Stimulated activated naive CD4-positive, alpha-beta T cell (primary cell): ENCODE results near the gene TRIP13.
"Not testable (repeated sequence)": the region's sequence is repeated elsewhere in the genome, so short reads cannot be mapped to it uniquely, and the experiment has no call there.

Experiments used
- DNase-seq, 6 experiments: peaks; one replicate each; lab custom pipeline; 2025; lab: John Stamatoyannopoulos, UW

Gene TRIP13

DNA sequence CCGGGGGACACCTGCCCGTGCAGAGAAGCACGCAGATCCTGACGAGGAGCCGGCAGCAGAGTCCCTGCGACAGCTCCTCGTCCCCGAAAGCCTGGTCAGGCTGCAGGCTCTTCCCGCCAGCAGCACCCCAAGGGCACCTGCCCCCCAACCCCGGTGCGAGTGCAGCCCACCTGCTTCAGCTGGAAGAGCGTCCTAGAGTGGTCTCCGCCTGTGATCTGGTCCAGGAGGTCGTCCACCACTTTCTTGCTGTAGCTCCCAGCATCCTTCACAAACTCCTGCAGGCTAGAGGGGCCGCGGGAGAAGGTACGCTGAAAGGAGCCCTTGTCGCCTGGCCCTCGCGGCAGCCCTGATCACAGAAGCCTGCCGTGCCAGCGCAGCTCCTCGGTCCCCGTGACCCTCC lies 16.8 kb upstream of the TRIP13 start:
- DNase-seq: no peak

DNA sequence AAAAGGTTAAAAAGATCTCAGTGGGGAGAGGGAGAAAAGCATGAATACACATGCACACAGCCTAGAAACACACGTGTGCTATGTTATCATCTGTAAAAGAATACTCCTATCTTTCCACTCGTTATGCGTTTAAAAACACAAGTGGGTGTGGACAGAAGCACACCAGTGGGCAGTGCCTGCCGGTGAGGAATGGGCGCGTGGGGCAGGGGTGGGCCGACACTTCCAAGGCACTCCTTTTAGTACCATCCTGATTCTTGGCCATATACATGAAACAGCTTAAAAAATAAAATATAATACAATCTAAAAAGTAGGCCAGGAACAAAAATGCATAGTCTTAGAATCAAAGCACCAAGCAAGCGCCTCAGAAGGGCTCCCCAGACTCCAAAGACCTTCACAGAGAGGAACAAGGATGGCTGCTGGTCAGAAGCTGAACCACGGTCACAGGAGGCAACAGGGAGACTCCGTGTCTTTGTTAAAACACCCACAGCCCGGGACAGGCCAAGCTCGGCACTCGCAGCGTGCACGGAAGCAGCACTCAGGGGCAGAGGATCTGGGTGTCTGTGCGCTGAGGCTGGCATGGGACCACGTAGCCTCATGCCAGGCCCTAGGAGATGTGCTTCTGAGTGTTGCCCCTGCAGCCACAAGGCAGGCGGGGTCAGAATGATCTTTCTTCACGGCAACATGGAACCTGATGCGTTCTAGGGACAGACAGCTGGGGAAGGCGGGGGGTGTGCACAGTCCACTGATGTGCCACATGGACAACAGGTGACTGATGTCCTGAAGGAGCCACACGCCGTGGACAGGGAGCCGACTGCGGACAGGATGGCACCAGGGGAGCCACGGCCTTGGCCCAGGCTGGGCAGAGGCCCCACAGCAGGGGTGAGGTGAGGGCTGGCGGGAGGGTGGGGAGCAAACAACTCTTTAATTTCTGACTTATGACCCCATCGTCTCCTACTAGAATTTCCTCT lies 16.0 kb upstream of the TRIP13 start:
- no peak for DNase-seq

DNA sequence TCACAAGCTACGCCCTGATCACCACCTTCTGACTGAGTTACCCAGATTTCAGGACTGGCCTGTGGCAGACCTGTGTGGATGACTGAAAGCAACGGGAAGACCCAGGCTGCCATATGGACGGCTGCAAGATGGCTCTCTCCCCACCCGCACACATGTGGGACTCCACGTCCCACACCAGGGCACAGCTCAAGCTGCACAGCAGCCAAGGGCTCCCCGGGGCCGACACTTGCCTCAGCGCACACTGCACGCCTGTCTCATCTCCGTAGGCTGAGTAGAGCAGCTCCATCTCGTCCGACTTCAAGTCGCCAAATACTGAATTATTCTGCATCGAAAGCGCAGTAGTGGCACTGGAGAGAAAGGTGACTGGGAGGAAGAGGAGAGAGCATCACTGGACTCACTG lies 14.6 kb upstream of the TRIP13 start:
- no peak for DNase-seq

DNA sequence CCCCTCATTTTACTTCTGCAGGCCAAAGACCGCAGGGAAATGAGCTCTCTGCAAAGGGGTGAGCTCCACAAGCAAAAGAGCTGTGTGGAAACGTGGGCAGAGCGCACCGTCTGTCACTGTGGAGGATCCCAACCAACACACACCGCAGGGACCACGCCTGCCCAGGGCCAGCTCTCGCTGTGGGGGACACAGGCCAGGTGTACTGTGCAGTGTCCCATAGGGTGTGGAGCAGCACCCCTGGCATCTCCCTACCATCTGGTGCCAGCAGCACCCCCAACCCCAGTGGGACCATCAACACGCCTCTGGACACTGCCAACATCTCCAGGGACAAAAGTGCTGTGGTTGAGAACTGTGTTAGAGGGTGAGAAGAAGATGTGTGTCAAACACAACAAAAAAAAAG lies 14.0 kb upstream of the TRIP13 start:
- not testable (repeated sequence) for DNase-seq

DNA sequence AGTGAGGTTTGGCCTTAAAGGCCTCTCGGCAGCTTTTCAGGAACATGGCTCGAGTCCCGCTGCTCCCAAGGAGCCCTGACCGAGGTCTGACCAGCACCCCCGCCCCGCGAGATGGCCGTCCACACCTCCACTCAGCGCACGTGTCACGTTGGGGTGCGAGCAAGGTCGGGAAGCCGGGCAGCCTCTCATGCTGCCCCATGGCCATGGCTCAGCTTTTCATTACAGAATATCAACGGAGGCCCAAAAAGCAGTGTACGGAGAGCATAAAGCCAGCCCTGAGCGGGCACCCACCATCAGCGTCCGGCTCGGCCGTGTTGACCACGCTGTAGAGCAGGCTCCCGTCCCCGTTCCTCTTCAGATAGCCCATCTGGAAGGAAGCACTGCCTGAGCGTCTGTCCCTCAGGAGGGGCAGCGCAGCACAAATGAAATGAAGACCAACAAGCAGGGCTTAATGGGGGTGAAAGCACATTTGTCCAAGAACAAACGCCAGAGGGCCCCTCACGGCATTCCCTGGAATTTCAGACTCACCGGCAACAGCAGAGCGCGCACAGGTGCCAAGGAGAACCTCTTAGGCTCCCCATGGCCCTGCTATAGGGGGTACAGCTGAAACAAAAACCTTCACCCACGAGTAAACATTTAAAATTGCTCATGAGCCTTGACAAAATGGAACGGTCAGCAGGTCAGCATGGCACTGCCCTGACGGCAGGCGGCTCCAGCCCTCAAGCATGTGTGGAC lies 11.7 kb upstream of the TRIP13 start:
- DNase-seq: no peak

DNA sequence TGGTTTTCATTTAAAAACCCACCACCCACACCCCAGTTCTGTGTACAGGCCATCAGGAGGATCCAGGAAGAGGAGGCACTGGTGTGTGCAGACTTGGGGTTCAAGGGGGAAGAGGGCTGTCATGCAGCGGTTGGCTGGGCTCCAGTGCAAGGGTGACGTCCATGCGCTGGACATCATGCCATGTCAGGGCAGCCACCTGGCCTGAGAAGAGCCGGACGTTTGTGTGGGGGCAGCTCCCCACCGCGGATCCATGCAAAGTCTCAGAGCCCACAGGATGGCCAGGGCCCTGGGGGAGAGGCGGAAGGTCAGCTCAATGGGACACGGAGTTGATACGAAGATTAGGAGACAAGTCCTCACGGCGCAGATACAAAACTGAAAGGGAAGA lies 11.1 kb upstream of the TRIP13 start:
- DNase-seq: no peak

DNA sequence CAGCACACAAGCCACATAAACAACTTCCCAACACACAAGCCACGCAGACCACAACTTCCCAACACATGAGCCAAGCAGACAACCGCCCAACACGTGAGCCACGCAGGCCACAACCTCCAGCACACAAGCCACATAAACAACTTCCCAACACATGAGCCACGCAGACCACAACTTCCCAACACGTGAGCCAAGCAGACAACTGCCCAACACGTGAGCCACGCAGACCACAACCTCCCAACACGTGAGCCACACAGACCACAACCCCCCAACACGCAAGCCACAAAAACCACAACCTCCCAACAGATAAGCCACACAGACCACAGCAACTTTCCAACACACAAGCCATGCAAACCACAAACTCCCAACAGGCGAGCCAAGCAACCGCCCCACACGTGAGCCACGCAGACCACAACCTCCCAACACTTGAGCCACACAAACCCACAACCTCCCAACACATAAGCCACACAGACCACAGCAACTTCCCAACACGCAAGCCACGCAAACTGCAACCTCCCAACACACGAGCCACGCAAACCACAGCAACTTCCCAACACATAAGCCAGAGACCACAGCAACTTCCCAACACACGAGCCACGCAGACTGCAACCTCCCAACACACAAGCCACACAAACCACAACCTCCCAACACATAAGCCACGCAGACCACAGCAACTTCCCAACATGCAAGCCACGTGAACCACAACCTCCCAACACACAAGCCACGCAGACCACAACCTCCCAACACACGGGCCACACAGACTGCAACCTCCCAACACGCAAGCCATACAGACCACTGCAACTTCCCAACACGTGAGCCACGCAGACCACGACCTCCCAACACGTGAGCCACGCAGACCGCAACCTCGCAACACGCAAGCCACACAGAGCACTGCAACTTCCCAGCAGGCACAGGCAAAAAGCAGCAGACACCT lies 10.2 kb upstream of the TRIP13 start:
- DNase-seq: no peak

DNA sequence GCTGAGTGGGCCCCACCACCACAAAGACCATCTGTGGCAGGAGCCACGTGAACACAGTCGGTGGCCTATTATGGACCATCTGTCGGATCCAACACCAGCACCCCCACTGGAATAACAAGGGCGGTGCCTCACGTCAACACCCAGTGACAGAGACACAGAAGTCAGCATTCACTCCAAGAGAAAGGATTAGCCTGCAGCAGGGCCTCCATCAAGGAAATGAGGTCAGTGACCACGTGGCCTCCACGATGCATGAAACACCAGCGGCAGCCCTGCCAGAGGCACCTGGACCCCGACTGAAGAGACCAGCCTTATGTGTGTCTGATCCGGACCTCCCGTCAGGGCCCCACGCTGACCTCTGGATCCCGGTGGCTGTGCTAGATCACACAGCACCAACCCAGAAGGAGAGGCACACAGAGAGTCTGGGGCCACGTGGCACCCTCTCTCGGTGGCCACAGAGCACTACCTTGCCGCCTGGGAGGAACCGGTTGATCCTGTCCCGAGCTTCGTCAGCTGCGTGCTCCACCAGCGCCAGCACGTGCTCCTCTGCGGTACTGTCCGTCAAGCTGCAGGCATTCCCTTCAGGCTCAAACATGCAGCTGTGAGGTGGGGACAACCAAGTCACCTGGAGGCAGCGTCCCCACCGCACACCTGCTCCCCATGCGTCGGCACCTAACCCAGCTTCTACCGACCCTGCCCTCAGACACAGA lies 9.1 kb upstream of the TRIP13 start:
- no peak for DNase-seq

DNA sequence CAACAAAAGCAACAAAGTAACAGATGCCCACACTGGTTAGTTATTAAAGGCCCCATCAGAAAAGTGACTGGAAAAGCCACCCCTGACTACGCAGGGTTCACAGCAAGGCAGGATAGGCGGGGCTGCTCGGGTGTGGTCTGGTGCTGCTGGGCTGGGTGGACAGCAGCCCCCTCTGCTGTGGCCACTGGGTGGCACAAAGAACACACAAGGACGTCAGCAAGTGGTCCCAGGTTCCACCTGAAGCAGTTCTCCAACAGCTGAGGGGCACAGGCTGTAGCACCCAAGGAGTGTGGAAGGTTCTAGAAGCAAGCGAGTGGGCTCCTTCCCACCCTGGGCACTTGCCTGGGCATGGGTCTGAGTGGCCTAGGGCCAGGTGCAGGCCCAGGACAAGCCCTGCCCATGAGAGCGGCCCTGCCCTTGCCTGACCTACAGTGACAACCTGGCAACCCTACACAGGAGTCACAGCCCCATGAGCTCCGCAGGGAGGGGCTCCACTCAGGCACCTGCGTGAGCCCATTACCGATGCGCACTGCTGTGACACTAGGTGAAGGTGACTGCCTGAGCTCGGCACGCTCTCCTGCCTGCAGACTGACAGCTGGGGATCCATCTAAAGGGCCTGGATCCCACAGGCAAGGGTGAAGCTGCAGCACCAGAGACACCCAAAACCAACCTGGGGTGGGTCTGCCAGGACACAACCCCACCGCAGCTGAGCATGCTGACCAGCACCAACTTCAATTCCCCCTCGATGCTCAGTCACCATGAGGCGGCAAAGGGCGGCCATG lies 8.1 kb upstream of the TRIP13 start:
- DNase-seq: no peak

DNA sequence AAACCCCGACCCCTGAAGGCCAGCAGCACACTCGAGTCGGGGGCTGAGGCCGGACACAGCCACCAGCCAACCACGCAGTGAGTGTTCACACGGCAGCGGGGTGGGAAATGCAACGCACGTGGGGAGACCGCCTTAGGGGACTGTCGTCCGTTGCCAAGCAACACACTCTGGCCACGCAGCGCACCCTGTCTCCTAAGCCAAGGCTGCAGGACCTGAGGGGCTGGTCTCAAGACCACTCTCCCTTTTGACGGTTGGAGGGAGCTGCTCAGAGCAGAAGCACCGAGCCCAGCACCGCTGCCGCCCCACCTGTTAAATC lies 7.6 kb upstream of the TRIP13 start:
- DNase-seq: no peak

DNA sequence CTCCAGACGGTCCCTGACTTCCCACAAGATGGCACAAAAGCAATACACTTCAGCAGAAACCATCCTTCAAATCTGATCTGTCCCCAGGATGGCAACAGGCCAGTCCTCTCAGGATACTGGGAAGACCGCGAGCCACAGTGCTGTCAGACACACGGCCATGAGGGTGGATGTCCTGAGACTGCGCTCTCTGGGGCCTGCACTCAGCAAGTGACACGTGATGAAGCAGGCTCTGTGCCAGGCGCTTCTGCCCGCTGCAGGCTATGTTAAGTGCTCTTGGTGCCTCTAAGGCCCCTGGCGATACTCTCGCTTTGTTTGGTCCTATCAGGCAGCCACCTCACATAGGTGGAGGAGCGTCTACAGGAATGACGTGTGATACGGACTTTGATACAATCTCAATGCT lies 7.2 kb upstream of the TRIP13 start:
- no peak for DNase-seq

DNA sequence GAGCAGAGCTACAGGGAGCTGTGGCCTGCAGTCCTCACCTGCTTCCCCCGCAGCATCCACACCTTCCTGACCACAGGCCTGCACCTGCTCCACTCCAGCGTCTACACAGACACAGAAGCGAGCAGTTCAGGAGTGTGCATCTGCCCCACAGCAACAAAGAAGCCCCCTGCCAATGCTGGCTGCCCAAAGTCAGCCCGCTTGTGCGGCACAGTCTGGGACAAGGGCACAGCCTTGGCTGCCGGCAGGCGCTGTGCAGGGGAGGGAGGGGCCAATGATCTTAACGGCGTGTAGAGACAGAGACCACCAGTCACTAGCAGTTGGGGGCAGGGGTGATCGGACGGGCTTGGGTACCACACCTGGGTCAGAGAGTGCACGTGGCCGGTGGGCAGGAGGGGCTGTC lies 6.6 kb upstream of the TRIP13 start:
- DNase-seq: no peak

DNA sequence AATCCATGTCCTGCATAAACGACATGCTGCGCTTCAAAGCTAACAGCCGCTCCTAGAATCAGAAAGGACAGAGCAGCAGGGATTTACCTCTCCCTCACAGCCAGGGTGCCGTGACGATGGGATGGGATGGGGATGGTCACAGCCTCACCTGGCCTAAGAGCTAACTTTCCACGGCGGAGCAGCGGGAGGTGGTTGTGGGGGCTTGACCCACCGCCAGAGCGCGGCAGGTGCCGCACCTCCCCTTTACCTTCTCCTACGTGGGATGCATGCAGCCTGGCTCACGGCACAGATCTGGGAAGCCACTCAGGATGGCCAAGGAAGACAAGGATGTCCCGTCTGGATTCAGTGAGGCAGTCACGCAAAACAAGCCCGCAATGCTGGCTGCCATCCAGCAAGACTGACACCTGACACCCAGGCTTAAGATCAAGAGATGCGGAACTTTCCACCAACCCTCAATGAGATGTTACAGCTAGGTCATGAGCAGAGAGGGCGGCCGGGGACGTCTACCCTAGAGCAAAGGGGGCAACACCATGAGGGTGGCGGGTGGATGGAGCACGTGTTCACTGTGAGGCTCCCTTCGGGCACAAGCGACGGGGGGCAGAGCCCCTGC lies 5.9 kb upstream of the TRIP13 start:
- DNase-seq: no peak

DNA sequence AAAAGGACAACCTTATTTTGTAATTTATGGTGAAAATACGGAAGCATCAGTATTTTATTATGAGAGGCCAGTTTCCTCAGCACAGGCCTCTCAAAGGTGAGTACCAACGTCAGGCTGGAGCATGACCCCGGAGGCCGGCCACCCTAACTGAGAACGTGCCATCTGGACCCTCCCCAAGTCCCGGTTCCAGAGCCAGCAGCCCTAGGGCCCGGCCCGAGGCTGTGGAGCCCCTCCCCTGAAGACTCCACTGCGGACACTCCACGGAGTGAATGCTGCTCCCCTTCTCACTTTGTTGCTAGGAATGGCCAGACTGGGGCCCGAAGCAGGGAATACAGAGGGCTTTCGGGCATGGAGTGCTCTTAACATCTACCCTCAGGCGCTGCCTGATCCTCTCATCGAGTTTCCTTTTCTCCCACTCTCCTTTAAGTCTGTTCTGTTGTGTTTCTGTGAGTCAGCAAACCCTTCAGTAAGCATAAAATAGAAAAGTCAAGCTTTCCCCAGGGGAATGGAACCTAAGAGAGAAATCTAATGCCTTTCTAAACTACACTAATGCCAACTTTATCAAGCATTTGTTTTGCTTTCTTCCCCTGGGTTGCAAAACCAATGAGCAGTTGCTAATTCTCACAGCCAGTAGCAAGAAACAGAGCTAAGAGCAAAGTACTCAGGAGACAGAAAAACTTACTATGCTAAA lies 4.6 kb upstream of the TRIP13 start:
- DNase-seq: no peak

DNA sequence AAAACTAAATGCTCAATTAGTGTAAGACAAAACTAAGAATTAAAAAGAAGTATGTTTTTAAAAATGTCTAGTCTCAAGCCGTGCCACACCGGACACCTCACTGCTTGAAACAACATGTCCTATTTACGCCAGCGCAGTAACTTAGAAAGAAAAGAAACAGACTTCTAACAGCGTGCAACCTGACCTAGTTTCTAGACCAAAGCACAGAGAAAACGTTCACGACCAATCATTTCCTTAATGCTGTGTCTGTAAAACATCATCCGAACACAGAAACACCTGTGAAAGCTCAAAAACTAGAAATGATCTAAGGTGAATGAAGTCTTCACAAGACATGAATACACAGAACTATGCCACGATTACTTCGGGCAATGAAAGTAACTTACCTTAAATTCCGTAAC lies 4.0 kb upstream of the TRIP13 start:
- no peak for DNase-seq

DNA sequence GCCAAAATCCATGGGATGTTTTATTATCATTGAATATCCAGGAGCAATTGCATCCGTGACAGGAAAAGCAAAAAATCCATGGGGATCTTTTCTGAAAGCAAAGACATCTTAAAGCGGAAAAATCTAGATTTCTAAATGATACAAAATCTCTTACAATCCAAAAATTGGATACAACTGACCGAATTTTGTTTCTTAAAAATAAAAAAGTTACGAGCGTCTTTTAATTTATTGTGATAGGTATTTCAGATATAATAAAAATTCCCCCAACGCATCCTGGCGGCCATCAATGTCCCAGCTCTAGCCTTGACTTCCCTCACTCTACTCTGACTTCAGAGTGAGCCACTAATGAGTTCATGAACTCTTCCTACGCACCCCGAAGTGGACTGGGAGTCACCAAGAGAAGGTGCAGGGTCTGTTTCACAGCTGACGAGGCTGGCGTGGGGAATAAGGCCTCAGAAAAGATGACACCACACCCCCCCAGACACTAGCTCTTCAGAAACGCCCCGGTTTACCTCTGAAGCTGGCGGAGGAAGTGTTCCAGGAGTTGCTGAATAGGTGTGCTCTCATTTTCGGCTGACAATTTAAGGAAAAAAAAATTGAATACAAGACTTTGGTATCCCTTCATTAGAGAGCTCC lies 3.5 kb upstream of the TRIP13 start:
- DNase-seq: no peak

DNA sequence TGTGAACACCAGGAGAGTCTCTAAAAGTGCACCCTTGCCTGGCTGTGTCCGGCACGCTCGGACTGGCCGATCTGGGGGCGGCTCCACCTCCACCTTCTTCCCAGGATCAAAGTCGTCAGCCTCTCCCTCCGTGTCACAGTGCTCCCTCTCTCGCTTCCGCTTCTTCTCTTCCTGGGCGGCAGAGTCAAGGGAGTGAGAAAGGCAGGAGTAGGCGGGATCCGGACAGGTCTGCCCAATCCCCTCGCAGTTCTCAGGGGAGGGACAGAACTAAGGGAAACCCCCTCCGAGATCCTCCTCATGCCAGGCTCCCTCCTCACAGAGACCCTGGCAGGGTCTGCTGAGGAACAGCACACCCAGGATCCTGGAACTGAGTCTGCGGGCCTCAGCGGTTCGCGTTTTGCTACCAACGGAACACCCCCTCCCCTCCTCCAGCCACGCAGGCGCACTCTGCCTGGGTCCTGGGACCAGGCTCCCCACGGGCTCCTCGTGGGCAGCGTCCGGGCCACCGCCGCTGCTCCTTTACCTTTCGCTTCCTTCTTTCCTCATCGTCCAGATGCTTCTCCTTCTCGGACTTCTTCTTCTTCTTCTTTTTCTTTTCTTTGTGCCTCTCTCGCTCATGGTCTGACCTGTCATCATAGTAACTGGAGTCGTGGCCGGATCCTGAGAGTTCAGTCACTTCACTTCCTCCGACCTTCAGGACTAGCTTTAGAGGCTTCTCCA lies 1.4 kb upstream of the TRIP13 start:
- DNase-seq: no peak

DNA sequence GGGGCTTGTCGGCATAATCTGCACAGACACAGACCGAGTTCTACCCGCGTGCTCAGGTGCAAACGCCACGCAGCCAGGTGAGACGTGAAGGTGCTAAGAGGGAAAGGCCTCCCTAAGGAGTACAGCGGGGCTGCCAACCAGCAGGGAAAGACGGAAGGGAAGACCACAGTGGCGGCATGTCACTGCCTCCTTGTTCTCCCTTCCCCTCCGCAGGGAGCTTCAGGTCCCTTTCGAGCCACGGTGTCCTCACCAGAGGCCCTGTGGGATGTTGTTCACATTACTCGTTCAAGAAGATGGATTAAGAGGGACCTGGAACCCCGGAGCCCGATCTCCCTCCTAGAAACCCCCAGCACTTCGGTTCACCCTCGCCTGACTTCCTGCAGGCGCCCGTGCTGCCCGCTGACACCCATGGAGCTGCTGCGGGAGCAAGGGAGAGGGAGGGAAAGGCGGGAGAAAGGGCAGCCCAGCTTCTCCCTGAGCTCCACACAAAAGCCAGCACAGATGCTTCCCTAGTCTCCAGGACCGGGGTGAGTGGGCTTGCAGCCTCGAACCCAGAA lies 769 bp upstream of the TRIP13 start:
- DNase-seq: no peak

DNA sequence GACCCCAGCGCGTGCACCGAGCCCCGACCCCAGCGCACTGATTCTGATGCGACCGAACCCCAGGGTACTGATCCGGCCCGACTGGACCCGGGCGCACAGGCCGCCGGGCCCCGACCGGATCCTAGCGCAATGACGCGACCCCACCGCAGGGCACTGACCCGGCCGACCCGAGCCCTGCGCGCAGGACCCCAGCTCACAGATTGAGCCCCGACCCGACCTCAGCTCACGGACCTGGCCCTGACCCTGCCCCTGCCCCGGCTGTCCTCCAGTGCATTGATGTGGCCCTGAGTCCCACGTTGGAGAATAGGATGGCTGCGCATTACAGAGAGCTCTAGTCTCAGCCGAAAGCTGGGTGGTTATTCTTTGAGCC lies 438 bp downstream of the TRIP13 start:
- DNase-seq: no peak
